22Rv1 (cell line): ENCODE data around the gene DSCAML1.

Source experiments
- H3K27ac ChIP-seq: fragments of 450-650 bp; 2 replicates; pipeline ENCODE4 v1.5.1; 2017
- CTCF ChIP-seq: fragments of 450-650 bp; IDR thresholded peaks from 2 replicates; pipeline ENCODE4 v1.5.1; 2017; ENCODE audit warnings: mild to moderate bottlenecking
- ZFX ChIP-seq: fragments of 450-650 bp; IDR thresholded peaks from 2 replicates; pipeline ENCODE4 v1.6.1; 2017; ENCODE audit warnings: antibody characterized with exemption, borderline replicate concordance

The DSCAML1 gene

GRCh38 chr11:117720061-117720511 is 76.9 kb downstream of the DSCAML1 start:
- TF ChIP-seq ZFX (no peak), CTCF (no peak)
- no peak overlapping the region for H3K27ac ChIP-seq

- H3K27ac ChIP-seq = no peak overlapping the region
These were observed 77.5 kb downstream of the DSCAML1 start for GRCh38 chr11:117719480-117719879.

GRCh38 chr11:117717485-117718314 is 79.3 kb downstream of the DSCAML1 start:
- H3K27ac ChIP-seq = no peak overlapping the region
- TF ChIP-seq CTCF = no peak
- TF ChIP-seq ZFX = no peak

More at GRCh38 chr11:117719480-117719879, 77.5 kb downstream of the DSCAML1 start:
- TF ChIP-seq CTCF (no peak), ZFX (no peak)

- no peak for TF ChIP-seq CTCF
These were observed 80.2 kb downstream of the DSCAML1 start for GRCh38 chr11:117716521-117717440.

GRCh38 chr11:117715801-117716200 is 81.2 kb downstream of the DSCAML1 start:
- no peak overlapping the region for H3K27ac ChIP-seq
- TF ChIP-seq ZFX (no peak), CTCF (no peak)

More at GRCh38 chr11:117716521-117717440, 80.2 kb downstream of the DSCAML1 start:
- no peak overlapping the region for H3K27ac ChIP-seq

GRCh38 chr11:117713538-117713991 is 83.5 kb downstream of the DSCAML1 start:
- no peak overlapping the region for H3K27ac ChIP-seq
- TF ChIP-seq ZFX (no peak), CTCF (no peak)
